GM21717 (cell line): ENCODE measurements around the gene SRSF4.
"Not testable (repeated sequence)": the region's sequence is repeated elsewhere in the genome, so short reads cannot be mapped to it uniquely, and the experiment has no call there.

ENCODE experiments used
- ATAC-seq: cut with Tn5 transposase; IDR thresholded peaks from one replicate; pipeline ENCODE4 v1.9.1; 2021; ENCODE audit warnings: mild to moderate bottlenecking, moderate library complexity; ENCODE audit not compliant: unreplicated experiment

SRSF4 gene

DNA sequence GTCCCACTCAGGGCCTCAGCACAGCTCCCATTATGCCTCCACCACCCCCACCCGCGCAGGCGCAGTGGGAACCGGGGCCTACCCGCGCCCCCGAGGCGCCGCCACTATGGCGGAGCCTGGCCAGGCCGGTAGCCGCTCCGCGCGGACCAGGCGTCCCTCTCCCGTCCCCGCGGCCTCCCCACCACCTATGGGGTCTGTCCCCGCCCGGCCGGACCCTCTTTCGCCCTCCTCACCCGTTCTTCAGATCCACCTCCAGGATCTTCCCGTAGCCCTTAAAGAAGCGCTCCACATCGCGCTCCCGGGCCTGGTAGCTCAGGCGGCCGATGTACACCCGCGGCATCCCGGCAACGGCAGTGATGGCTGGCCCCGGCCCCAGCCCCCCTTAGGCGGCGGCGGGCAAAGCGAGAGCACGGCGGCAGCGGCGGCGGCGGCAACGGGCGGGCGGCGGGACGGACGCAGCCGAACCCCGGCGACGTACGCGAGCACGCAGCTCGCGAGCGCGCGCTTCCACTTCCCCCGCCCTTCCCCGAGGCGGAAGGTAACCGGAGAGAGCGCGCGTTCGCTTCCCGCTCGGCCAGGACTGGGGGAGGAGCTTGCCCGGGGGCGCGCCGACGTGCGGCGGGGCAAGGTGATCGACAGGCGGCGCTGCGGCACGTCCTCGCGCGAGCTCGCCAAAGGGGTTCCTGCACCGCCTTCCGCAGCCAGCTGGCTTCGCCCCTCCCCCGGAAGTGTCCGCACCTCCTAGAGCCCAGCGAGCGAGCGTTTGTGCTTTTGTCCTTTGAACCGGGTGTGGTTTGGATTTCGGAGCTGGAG lies at the start of gene SRSF4:
SRSF4 (minus strand) TSS at position 488 of the 813 bp plus-strand sequence; CDS start at position 340, 148 bp downstream.
- ATAC-seq: peak; percentile 76

DNA sequence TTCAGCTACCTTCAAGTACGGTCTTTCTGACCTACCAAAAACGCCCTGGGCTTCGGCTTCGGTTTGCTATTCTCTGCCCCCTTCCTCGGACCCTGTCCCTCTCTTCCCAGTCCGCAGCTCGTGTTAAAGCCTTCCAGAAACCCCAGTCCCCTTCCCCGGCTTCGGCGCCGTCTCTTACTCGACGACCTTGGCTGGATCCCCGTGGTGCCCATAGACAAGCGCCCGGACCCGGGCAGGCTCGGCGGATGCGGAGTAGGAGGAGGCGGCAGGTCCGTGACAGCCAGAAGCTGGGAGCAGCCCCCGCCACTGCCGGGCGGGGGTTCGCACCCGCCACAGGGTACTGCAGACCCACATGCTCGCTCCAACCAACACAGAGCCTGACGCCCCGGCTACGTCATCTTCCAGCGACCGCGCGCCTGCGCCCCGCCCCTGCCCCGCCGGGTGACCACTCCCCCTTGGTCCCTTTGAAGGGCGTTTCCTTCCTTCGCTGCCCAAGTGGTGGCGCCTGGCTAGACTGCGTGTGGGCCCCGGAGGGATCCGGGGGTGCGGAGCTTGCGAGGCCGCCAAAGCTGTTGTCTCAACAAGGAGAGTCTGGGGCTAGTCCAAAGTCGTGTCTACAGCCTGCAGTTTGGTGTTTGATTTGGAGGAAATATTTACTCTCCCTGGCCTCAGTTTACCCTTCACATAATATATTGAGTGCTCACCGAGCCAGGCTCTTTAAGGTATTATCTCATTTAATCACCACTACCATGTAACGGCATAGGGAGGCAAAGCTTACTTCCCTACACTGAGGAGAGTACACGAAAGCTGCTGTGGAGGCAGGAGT lies 49.1 kb upstream of the SRSF4 start, which contains the start of gene MECR:
MECR (minus strand) TSS at position 382 of the 826 bp plus-strand sequence; CDS start at position 354, 28 bp downstream.
- ATAC-seq: peak; percentile 85

DNA sequence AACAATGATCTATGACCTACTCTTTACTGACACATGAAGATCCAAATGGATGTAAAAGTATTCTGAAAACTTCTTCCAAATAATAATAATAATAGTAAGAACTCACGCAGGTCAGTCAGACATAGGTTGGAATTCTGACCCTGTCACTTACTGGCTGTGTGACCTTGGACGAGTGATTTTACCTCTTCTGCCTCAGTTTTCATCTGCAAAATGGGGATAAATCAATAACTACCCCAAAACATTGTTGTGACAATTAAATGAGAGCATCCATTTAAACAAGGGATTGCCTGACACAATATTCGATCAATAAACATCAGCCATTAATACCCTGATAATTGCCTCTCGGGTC lies 48.5 kb upstream of the SRSF4 start:
- ATAC-seq: no peak

DNA sequence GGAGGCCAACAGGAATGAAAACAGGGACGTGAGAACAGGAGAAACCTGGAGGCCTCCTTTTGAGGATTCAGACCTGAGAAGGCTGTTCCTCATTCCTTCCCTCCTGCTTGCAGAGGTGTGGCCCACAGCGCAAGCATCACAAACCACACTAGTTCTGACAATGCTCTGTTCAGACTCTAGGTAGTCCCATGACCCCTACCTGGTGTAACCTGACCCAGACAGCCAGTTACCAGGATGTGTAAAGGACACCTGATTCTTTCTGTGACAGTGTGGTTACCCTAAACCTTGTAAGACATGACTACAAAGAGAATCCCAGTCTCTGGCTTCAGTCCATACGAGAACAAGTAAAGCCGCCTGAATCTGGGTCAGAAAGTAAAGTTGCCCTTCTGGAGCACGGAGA lies 45.8 kb upstream of the SRSF4 start:
- ATAC-seq: no peak

DNA sequence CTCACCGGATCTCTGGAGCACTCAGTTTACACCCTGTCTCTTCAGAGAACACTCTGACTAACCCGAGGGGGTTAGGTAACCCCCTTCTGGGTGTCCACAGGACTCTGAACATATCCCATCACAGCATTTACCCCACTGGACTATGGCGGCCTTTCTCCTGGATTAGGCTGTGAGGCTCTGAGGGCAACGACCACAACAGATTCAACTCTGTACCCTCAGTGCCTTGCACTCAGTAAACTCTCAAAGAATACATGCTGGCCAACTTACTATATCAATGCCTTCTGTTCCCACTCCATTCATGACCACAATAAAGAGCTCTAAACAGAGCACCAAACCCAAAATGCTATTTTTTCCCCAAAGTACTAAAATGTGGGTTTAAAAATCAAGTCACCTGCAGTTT lies 43.7 kb upstream of the SRSF4 start:
- no peak for ATAC-seq

DNA sequence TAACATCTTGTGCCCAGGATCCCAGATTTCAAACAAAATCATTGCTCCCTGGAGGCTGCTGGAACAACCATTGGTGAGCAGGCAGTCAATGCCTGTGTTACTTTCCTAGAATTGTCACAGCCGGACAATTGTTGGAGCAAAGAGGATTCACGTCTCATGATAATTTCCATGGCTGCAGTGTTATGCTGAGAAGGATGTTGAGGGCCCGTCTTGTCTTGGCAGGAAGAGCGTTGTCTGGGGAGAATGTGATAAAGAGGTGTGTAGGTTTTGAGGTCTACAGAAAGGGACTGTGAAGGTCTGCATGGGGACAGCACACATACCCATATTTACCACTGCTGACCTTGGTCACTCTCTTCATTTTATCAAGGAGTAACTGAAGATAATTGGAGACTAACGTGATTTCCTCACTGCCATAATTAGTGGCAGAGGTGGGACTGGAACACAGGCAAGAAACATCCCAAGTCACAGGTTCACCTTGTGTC lies 42.7 kb upstream of the SRSF4 start:
- ATAC-seq: no peak

DNA sequence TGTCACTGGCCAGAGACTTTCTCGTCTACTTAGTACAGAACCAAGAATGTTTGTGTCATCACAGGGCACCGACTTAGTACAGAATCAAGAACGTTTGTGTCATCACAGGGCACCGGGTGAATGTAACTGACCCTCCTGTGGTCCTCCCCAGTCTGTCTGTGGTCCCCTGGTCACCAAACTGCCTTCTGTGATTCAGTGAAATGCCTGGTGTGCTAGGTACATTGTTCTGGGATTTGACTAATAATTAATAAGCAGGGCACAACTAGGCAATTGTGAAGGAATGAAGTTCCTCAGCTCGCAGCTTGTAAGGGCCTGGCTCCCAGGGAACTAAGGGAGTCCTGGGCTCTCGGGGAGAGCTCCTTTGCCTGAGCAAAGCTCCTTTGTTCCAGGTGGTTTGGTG lies 41.8 kb upstream of the SRSF4 start:
- no peak for ATAC-seq

DNA sequence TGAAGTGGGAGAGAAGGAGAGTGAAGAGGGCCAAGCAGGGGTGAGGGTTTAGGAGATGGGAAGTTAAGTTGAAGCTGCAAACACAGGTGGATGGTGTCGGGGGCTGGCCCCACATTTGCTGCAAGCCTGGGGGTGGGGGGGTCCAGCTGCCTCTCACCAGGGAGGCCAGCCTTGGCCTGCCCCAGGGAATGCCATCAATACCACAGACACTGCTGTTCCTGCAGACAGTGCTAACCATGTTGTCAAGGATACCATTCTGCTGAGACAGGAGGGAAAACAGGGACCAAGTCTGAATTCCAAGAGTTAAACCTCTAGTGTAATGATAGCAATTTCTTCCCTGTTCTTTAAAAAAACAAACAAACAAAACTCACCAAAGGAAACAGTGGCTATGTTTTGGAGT lies 41.0 kb upstream of the SRSF4 start:
- no peak for ATAC-seq

DNA sequence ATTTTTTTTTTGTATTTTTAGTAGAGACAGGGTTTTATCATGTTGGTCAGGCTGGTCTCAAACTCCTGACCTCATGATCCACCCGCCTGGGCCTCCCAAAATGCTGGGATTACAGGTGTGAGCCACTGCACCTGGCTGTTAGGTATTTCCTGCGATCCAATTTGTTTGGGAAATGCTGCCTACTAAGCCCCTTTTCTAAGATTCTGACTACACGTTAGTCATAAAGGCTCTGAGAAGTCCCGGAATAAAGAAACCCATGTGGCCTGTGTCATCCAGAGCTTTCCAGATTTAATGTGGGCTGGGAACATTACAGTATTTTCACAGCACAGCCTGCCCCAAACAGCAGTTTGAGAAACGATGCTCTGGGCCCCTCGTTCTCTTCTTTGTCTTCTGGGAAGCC lies 40.6 kb upstream of the SRSF4 start:
- ATAC-seq: not testable (repeated sequence)

DNA sequence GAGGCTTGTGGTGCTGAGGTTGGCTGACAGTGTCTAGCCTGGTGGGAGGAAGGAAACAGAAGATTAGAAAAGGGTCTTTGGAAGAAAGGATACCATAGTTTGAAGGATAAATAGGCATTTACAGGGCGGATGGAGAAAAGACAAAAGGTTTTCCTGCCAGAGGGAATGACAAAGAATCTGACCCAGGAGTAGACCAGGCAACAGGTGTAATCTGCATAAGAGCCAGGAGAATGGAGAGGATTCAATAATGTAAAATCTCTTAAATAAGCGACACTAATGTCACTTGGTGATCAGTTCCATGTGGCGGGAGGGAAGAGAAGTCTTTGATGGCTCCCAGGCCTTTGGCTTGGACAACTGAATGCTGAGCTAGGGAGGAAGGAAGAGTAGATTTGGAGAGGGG lies 39.6 kb upstream of the SRSF4 start:
- no peak for ATAC-seq

DNA sequence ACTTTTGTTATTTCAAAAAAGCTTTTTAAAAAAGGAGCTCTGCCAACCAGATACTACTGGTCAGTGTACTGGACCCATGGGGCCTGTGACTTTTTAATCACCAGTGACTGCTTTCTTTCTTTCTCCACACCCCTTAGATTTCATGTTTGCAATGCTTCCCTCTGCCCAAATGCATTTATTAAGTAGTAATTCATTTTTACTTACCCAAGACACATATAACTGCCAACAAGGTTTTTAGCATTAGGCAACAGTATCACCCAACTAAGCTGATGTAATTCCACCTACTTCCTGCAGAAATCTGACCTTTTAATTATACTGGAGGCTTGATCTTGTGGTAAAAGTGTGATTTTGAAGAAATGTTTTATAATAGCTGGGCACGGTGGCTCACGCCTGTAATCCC lies 36.5 kb upstream of the SRSF4 start:
- ATAC-seq: no peak

DNA sequence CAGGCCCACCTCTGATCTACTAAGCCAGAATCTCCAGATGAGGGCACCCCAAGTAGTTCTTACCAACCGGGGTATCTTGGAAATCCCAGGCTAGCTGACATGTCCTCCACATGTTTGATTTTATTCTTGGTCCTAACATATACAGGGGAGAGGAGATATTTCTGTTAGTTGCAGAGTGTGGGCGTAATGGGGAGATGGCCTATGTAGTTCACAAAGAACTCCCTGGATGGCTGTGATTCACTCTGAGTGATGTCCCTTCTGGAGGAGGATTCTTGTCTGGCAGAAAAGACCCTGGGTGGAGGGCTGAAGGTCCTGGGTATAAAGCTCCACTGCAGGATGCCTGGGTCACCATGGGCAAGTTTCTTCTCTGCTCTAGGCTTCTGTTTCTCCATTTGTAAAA lies 35.9 kb upstream of the SRSF4 start:
- no peak for ATAC-seq

DNA sequence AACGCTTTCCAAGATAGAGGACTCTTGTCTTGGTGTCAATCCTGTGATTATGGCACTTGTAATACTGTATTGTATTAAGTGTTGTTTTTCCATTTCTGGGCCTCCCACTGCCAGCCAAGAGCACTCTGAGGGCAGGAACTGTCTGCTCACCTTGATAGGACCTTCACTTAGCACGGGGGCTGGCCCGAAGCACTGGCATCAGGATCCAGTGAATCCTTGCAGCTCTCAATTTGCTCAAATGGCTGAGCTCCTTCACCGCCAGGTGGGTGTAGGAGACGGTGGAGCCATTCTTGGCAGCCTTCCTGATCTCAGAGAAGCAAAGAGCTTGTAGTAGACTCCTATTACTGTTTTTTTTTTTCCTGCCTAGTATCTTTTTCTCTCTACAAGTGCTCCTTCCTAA lies 31.4 kb upstream of the SRSF4 start:
- no peak for ATAC-seq

DNA sequence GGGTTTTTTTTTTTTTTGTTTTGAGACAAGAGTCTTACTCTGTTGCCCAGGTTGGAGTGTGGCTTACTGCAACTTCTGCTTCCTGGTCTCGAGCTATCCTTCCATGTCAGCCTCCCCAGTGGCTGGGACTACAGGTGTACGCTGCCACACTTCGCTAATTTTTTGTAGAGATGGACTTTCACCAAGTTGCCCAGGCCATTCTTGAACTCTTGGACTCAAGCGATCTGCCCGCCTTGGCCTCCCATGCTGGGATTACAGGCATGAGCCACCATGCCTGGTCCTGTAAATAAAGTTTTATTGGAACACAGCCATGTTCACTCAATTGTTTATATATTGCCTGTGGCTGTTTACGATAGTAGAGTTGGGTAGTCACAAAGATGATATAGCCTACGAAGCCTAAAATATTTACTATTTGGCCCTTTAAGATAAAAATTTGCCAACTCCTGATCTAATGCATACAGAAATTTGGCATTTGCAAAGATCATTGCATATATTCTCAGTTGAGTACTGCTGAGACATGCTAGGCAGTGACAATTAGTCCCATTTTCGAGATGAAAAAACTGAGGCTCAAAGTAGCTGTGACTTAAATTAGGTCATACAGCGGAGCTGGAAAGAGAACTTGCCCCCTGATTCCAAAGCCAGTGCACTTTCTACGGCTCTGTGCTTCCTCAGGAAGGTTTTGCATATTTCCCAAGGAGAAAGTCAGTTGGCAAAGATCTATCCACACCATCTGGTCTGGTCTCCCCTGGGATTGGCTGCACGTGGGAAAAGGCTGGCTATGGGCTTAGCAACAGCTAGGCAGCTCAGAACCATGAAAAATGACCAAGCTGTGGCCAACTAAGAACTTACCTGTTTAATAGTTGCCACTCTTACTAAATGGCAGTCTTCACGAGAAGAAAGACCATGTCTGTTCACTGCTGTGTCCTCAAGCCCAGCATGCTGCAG lies 29.7 kb upstream of the SRSF4 start:
- ATAC-seq: no peak

DNA sequence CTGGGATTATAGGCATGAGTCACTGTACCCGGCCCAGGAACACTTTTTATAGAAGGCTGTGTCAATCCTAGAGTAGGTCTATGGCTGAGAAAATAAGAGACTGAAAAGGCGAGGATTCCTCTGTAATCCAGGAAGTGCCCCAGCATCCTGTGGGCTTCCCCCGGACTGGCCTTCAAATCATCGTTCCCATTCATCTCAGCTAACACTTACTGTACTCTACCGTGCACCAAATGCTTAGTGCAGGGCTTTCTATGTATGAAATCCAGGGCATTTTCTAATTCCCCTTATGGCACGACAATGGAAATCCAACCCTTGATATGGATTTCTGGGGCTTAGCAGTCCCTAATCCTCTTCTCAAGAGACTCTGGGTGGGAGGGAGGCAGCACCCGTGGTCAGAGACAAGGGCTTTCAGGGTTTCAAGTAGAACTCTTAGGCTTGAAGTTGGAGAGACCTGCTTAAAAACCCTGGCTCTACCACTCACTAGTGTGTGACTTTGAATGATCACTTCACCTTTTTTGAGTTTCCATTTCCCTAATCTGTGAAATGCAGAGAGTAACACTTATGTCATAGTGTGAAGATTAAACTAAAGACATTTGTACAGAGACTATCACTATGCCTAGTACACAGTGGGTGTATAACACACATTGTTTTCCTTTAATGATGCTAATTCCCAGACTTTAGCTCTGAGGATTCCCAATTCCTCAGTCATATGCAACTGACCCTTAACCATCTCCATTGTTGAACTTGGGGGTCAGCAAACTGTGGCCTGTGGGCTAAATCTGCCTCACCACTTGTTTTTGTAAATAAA lies 28.8 kb upstream of the SRSF4 start:
- no peak for ATAC-seq

DNA sequence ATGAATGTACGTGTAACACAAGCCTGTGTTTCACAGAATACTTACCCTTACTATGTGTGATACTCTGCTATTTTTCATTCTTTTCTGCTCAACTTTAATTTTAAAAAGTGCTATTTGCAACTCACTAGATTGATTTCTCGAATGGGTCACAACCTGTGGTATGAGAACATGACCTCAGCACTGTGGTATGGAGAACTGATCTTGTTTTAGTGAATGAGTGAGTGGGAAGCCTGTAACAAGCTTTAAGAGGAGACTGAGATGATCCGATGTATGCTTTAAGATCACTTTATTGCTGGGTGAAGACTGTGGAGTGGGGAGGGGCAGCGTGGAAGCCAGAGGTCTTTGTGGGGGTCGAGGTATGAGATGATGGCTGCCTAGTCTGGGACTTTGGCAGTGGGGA lies 27.5 kb upstream of the SRSF4 start:
- no peak for ATAC-seq

DNA sequence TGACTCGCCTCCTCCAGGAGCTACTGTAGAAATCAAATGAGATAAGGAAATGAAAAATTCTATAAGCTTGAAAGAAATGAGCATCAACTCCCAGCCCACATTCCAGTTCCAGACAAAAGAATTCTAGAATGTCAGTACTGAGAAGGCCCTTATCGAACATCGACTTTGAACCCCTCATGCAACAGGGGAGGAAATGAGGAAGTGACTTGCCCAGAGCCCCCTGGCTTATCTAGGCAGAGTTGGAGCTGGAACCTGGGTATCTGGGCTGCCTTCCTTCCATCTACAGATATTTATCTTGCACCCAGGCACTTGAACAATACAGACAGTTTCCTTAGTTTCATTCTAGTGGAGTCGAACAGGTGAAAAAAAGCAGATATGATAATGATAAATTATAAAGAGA lies 26.7 kb upstream of the SRSF4 start:
- ATAC-seq: no peak

DNA sequence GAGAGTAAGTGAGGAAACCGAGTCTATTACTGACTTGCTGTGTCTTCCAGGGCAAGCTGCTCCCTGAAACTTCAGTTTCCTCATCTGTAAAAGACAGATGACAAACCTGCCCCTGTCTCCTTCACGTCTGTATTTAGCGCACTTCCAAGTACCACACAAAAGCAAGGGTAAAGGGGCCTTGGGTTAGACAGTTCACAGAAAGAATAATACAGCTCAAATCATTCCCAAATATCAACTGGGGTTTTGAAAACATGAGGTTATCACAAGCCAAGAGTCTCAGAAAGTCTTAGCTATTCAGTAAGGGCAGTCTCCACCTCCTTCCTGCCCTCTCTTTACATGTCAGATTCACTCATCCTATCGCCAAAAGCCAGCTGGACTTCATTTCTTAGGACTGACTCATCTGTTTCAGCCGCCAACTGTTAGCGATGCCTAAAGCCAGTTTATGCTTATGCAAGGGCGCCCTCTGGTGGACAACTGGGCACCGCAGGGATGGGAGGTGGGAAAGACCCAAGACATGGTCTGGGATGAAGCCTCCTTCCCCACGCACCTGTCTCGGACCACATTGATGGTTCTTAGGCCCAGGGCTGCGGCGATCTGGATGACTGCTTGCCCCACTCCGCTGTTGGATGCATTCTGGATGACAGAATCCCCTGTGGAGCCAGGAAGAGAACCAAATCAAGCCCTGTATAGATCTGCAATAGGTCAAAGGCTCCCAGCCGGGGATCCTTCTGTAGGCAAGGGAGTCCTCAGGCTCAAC lies 21.1 kb upstream of the SRSF4 start:
- ATAC-seq: no peak

DNA sequence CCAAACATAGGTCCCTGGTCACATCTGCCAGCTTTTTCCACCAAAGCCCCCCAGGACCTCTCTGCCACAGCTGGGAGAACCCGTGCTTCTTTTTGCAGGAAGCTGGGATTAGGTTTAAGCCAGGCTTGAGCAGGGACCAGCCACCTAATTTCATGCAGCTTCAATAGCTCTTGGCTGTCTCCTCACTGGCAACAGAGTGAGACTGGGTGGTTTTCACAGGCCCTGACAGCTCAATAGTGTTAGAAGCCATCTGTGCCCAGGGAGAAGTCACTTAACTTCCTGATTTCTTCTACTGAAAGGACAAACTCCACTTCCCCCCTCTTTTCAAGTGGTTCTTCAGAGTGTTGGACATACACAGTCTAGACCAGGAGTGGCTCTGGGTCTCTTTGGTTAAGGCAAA lies 20.4 kb upstream of the SRSF4 start:
- no peak for ATAC-seq
